ENCODE results near the gene SLC1A3.

Gene SLC1A3

GRCh38 chr5:36696059-36696673, 89.8 kb downstream of the SLC1A3 start:
- H3K36me3 Mint-ChIP-seq (ENCODE audit: insufficient read depth), result no peaks in the 10 kb centered on the region
- no peak overlapping the region for H3K4me3 Mint-ChIP-seq

GRCh38 chr5:36698031-36698430, 91.6 kb downstream of the SLC1A3 start:
- Mint-ChIP-seq H3K36me3 (ENCODE audit: insufficient read depth) (no peaks in the 10 kb centered on the region), H3K9me3 (no peaks in the 10 kb centered on the region), H3K27ac (no peak overlapping the region), H3K4me3 (no peak overlapping the region), H3K4me1 (ENCODE audit: low read depth in 2 of 2) (peaks cover 0 to 1% of the 10 kb centered on the region in 2 donors), H3K27me3 (peaks cover 34 to 47% of the 10 kb centered on the region in 2 donors)
- ATAC-seq (replicated peaks) (no peak), DNase-seq (no peak)

More at GRCh38 chr5:36696059-36696673, 89.8 kb downstream of the SLC1A3 start:
- Mint-ChIP-seq H3K9me3 (no peaks in the 10 kb centered on the region), H3K27me3 (peaks cover 25 to 52% of the 10 kb centered on the region in 2 donors), H3K27ac (no peak overlapping the region), H3K4me1 (ENCODE audit: low read depth in 2 of 2) (peaks cover 0 to 1% of the 10 kb centered on the region in 2 donors)
- peak; percentile 32 for ATAC-seq (replicated peaks)
- peak in 1 of 3 experiments; percentile 11 for DNase-seq

DNA sequence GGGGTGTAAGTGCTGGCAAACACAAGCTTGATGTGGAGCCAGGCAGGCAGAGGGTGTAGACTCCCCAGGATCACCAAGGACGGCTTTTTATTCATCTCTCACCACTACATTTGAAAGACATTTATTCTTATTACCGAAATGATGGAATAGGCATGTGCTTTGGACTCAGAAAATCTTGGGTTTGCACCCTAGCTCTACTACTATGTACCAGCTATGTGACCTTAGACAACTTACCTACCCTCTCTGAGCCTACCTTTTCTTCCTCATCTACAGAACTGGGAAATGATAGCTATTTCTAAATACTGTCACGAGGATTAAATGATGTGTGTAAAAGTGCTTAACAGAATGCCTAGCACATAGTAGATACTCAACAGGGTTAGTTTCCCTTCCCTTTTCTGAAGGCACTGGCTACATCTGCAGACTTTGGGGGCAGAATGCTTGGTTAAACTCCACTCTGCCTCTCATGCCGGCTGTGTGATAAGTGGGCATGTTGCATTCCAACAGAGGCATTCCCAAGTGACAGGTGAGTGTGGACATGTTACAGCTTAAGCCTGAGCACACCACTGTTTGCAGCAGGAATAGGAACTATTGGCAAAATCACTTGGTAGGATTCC, 94.8 kb downstream of the SLC1A3 start:
- DNase-seq (no peak), ATAC-seq (replicated peaks) (peak; percentile 44)
- peaks cover 0 to 1% of the 10 kb centered on the region in 2 donors for H3K4me1 Mint-ChIP-seq (ENCODE audit: low read depth in 2 of 2)
- no peaks in the 10 kb centered on the region for H3K9me3 Mint-ChIP-seq
- H3K36me3 Mint-ChIP-seq (ENCODE audit: insufficient read depth), result no peaks in the 10 kb centered on the region
- H3K27ac Mint-ChIP-seq, result no peak overlapping the region
- H3K27me3 Mint-ChIP-seq, result peaks cover 56 to 66% of the 10 kb centered on the region in 2 donors
- no peak overlapping the region for H3K4me3 Mint-ChIP-seq

- no peak overlapping the region for H3K27ac Mint-ChIP-seq
Measured at GRCh38 chr5:36703245-36703860, 96.9 kb downstream of the SLC1A3 start.

GRCh38 chr5:36704131-36704530, 97.7 kb downstream of the SLC1A3 start:
- H3K4me3 Mint-ChIP-seq, result no peak overlapping the region
- no peak for DNase-seq
- no peak overlapping the region for H3K27ac Mint-ChIP-seq
- H3K9me3 Mint-ChIP-seq, result no peaks in the 10 kb centered on the region
- no peak for ATAC-seq (replicated peaks)
- peaks cover 46 to 57% of the 10 kb centered on the region in 2 donors for H3K27me3 Mint-ChIP-seq
- H3K36me3 Mint-ChIP-seq (ENCODE audit: insufficient read depth), result no peaks in the 10 kb centered on the region
- H3K4me1 Mint-ChIP-seq (ENCODE audit: low read depth in 2 of 2), result no peaks in the 10 kb centered on the region

More at GRCh38 chr5:36703245-36703860, 96.9 kb downstream of the SLC1A3 start:
- H3K4me3 Mint-ChIP-seq, result no peak overlapping the region
- H3K27me3 Mint-ChIP-seq, result peaks cover 47 to 53% of the 10 kb centered on the region in 2 donors
- H3K36me3 Mint-ChIP-seq (ENCODE audit: insufficient read depth), result no peaks in the 10 kb centered on the region
- no peaks in the 10 kb centered on the region for H3K4me1 Mint-ChIP-seq (ENCODE audit: low read depth in 2 of 2)
- H3K9me3 Mint-ChIP-seq, result no peaks in the 10 kb centered on the region
- DNase-seq, result no peak
- no peak for ATAC-seq (replicated peaks)

GRCh38 chr5:36705055-36705454, 98.6 kb downstream of the SLC1A3 start:
- ATAC-seq (replicated peaks), result no peak
- H3K9me3 Mint-ChIP-seq, result no peaks in the 10 kb centered on the region
- H3K4me3 Mint-ChIP-seq, result no peak overlapping the region
- H3K4me1 Mint-ChIP-seq (ENCODE audit: low read depth in 2 of 2), result no peaks in the 10 kb centered on the region
- no peaks in the 10 kb centered on the region for H3K36me3 Mint-ChIP-seq (ENCODE audit: insufficient read depth)
- peaks cover 46 to 58% of the 10 kb centered on the region in 2 donors for H3K27me3 Mint-ChIP-seq
- H3K27ac Mint-ChIP-seq, result no peak overlapping the region
- no peak for DNase-seq

DNA sequence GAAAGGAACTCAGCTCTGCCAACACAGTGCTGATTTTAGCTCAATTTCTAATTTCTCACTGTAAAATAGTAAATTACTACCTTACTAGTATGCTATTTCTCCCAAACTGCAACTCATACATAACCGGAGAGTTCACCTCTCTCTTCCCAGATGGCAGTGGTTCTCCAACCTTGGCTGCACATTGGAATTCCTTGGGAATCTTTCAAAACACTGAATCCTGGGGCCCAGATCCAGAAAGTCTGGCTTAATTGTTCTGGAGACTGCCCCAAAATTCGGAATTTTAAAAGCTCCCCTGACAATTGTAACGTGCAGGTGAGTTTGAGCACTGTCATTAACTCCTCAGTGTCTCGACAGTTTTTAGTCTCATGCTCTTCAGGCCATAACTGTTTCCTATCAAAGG, 100.3 kb downstream of the SLC1A3 start:
- DNase-seq, result no peak
- no peak for ATAC-seq (replicated peaks)
- peaks cover 37 to 42% of the 10 kb centered on the region in 2 donors for H3K27me3 Mint-ChIP-seq
- H3K27ac Mint-ChIP-seq, result no peak overlapping the region
- H3K9me3 Mint-ChIP-seq, result no peaks in the 10 kb centered on the region
- no peak overlapping the region for H3K4me3 Mint-ChIP-seq
- H3K4me1 Mint-ChIP-seq (ENCODE audit: low read depth in 2 of 2), result no peaks in the 10 kb centered on the region
- H3K36me3 Mint-ChIP-seq (ENCODE audit: insufficient read depth), result no peaks in the 10 kb centered on the region

DNA sequence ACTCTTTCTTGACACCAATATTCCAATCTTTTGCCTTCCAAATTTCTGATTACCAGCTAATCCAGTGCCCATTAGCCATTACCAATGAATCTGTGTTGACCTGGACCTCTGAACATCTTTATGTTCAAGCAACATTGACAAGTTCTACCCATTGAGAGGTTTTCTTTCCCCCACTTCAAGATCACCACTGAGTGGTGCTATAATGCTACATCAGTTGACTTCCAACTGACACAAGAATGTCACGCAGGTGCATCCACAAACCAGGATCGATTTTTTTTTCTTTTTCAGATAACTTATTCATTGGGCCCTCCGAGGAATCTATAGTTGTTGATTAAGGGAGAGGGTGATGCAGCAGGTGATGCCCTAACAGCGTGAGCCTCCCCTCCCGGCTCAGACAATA, 102.6 kb downstream of the SLC1A3 start:
- ATAC-seq (replicated peaks) (no peak), DNase-seq (no peak)
- Mint-ChIP-seq H3K27me3 (peaks cover 20 to 32% of the 10 kb centered on the region in 2 donors), H3K9me3 (no peaks in the 10 kb centered on the region), H3K36me3 (ENCODE audit: insufficient read depth) (no peaks in the 10 kb centered on the region), H3K4me1 (ENCODE audit: low read depth in 2 of 2) (no peaks in the 10 kb centered on the region), H3K27ac (no peak overlapping the region), H3K4me3 (no peak overlapping the region)

DNA sequence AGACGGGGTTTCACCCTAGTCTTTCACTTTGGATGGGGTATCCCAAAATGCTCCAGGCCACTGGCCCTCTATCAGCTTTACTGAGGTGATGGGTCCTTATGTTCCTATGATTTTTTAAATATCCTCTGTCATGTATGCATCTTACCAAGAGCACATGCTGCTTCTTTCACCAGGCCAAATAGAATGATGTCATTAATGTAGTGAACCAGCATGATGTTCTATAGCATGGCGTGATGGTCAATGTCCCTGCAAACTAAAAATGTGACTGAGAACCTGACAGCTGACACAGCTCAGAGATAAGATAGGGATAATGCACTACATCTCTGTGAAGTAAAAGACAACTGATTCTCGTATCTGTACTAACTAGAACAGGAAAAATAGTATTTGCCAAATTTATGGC, 103.6 kb downstream of the SLC1A3 start:
- Mint-ChIP-seq H3K27ac (no peak overlapping the region), H3K27me3 (peaks cover 10 to 21% of the 10 kb centered on the region in 2 donors), H3K36me3 (ENCODE audit: insufficient read depth) (no peaks in the 10 kb centered on the region), H3K4me1 (ENCODE audit: low read depth in 2 of 2) (no peaks in the 10 kb centered on the region), H3K9me3 (no peaks in the 10 kb centered on the region), H3K4me3 (no peak overlapping the region)
- DNase-seq (no peak), ATAC-seq (replicated peaks) (no peak)

DNA sequence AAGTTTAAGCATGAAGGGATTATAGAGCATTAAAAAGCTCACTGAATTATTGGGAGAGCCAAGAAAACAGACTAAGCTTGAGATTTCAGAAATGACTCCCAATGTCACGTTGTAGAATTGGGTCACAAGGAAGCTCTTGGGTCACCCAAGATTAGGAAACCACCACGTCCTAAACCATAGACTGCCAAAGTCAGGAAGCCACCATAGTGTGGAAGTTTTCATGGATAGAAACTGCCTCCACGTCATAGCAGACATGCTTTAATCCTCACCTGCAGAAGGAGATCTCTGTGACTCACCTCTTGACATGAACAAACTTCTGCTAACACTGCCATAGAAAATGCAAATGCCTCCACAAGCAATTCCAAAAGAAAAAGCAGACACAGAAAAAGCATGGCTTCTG, 106.3 kb downstream of the SLC1A3 start:
- no peak overlapping the region for H3K27ac Mint-ChIP-seq
- no peaks in the 10 kb centered on the region for H3K4me1 Mint-ChIP-seq (ENCODE audit: low read depth in 2 of 2)
- ATAC-seq (replicated peaks), result no peak
- no peak overlapping the region for H3K4me3 Mint-ChIP-seq
- DNase-seq, result no peak
- H3K36me3 Mint-ChIP-seq (ENCODE audit: insufficient read depth), result no peaks in the 10 kb centered on the region
- no peaks in the 10 kb centered on the region for H3K9me3 Mint-ChIP-seq
- peaks cover 0 to 24% of the 10 kb centered on the region in 2 donors for H3K27me3 Mint-ChIP-seq

GRCh38 chr5:36713541-36713940, 107.1 kb downstream of the SLC1A3 start:
- Mint-ChIP-seq H3K4me1 (ENCODE audit: low read depth in 2 of 2) (no peaks in the 10 kb centered on the region), H3K9me3 (no peaks in the 10 kb centered on the region), H3K27me3 (peaks cover 0 to 32% of the 10 kb centered on the region in 2 donors), H3K36me3 (ENCODE audit: insufficient read depth) (no peaks in the 10 kb centered on the region), H3K4me3 (no peak overlapping the region), H3K27ac (no peak overlapping the region)
- DNase-seq (no peak), ATAC-seq (replicated peaks) (no peak)

DNA sequence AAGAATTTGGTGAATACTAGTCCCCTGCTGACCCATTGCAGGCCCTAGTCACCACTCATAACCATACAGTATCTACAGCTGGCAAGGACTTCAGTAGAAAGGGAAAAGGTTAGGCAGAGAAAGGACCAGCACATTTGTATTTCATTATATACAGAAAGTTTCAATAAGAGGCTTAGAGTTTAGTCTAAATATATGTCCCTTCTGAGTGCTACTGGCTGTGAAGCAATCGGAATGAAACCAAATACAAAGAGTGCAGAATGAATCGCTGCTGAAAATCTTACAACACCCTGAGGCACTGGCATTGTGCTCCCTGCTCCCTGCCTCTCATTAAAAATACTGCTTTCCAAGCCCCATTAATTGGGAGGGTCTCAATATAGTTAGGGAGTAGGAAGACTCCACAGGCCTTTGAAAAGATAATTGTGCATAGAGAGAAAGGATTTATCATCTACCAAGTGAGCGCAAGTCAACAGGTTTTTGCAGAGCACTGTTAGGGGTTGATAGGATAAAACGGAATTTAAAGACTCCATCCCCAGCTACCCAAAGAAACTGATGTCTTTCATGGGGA, 110.8 kb downstream of the SLC1A3 start:
- Mint-ChIP-seq H3K27me3 (peaks cover 0 to 24% of the 10 kb centered on the region in 2 donors), H3K36me3 (ENCODE audit: insufficient read depth) (no peaks in the 10 kb centered on the region), H3K9me3 (no peaks in the 10 kb centered on the region), H3K4me1 (ENCODE audit: low read depth in 2 of 2) (no peaks in the 10 kb centered on the region), H3K4me3 (no peak overlapping the region), H3K27ac (peak overlapping the region in 1 of 2 donors; percentile 33)
- ATAC-seq (replicated peaks) (no peak), DNase-seq (no peak)

DNA sequence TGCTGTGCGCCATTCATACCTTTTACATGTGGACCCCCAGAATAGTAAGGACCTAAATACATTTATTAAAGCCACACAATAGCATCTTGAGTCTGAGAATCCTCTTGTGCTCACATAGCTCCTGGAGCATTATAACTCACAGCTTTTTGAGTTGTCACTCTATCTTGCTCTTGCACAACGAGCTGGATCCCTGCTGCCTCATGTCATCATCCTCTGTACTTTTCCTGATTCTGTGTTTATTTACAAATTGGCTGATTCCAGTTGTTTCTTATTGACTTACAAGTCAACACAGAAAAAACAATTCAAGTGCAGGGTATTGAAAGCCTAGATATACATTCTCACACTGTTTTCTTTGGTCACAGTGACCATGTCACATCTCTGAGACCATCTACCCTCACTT, 112.9 kb downstream of the SLC1A3 start:
- no peaks in the 10 kb centered on the region for H3K9me3 Mint-ChIP-seq
- ATAC-seq (replicated peaks) (no peak), DNase-seq (no peak)
- peaks cover 7 to 12% of the 10 kb centered on the region in 2 donors for H3K4me1 Mint-ChIP-seq (ENCODE audit: low read depth in 2 of 2)
- H3K4me3 Mint-ChIP-seq, result no peak overlapping the region
- no peak overlapping the region for H3K27ac Mint-ChIP-seq
- H3K36me3 Mint-ChIP-seq (ENCODE audit: insufficient read depth), result no peaks in the 10 kb centered on the region
- peaks cover 0 to 16% of the 10 kb centered on the region in 2 donors for H3K27me3 Mint-ChIP-seq

Data from effector memory CD8-positive, alpha-beta T cell (primary cell).